Measurements from ENCODE around the gene CSNK2B. TPM values are rescaled to one million over a fixed set of nuclear protein-coding genes. Genes with fewer than 3 reads are reported as not detected.

CSNK2B gene
- total RNA-seq, 4 donors from 2014 or later, result 130 to 202 (median 184) TPM

DNA sequence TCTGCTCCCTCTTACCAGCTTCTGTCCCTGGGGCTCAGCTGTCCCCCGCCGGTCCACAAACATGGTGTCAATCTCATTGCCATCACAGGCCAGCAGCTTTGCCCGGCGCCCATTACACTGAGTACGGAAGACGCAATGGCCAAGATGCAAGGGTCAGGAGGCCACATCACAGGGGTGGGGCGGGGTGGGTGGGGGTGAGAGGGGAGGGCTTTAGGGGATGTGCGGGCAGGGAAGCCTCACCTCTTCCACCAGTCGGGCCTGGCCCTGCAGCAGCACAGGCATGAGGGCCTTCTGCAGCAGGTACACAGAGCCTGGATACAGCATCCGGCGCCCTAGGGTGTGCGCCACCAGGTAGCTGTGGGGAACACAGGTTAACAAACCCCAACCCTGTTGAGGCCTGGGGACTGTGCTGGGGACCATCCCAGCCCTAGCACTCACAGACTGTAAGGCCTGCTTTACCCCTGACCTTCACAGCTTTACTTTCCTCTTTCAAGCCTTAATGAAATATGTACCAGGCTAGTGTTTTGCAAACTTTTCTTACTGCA is 25.8 kb downstream of the CSNK2B start:
- ATAC-seq (ENCODE audit: low FRiP score) (no peak), DNase-seq (ENCODE audit: low spot score) (no peak)
- TF ChIP-seq CTCF (IDR thresholded peaks at IDR 0.05), result no peak

- no peak for DNase-seq (ENCODE audit: low spot score)
- no peak for TF ChIP-seq CTCF (IDR thresholded peaks at IDR 0.05)
- ATAC-seq (ENCODE audit: low FRiP score), result no peak
These were observed 26.5 kb downstream of the CSNK2B start for GRCh38 chr6:31692353-31692752.

DNA sequence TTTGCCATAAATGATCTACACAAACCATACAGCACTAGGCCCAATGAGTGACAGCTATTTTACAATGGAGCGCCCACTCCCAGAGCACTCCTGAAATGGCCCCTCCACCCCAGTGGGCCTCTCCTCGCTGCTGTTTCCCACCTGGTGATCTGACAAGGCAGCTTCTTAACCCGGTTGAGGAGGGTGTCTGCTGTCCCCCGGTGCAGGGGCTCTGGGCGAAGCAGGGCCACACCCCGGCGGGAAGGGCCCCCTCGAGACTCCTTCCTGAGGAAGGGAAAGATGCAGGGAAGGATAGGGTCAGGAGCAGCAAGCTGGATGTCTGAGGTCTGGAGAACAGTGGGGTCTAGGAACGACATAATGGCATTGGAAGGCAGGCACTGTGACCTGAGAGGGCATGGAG is 27.0 kb downstream of the CSNK2B start:
- TF ChIP-seq CTCF (IDR thresholded peaks at IDR 0.05), result no peak
- ATAC-seq (ENCODE audit: low FRiP score), result no peak
- DNase-seq (ENCODE audit: low spot score), result no peak

DNA sequence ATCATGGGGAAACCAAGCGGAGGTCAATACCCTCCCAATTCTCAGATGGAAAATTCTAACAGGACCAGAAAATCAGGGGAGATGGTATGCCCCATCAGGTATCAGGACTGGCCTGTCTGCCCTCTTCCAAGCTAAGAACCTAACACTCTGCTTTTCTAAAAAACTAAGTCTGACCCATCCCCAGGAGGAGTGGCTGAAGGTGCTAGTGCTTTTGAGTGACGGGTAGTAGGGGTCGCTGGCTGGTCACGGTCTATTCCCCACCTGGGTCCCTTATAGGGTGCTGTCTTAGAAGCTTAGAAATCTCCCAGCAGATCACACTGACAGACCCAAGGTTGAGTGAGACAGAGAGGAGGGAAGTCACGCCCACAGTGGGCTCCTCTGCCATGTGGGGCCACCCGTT is 27.7 kb downstream of the CSNK2B start:
- no peak for DNase-seq (ENCODE audit: low spot score)
- TF ChIP-seq CTCF (IDR thresholded peaks at IDR 0.05), result no peak
- ATAC-seq (ENCODE audit: low FRiP score), result no peak

- DNase-seq (ENCODE audit: low spot score), result no peak
- no peak for ATAC-seq (ENCODE audit: low FRiP score)
- TF ChIP-seq CTCF (IDR thresholded peaks at IDR 0.05), result no peak
These were observed 31.7 kb downstream of the CSNK2B start for GRCh38 chr6:31697555-31697954.

GRCh38 chr6:31700740-31701401 is 35.0 kb downstream of the CSNK2B start:
- no peak for TF ChIP-seq CTCF (IDR thresholded peaks at IDR 0.05)
- ATAC-seq (ENCODE audit: low FRiP score), result no peak
- DNase-seq (ENCODE audit: low spot score), result no peak

Data from omental fat pad (tissue), 4 donors.